GM12864 (cell line): ENCODE measurements around the gene EXOSC6.
"Not testable (repeated sequence)": the region's sequence is repeated elsewhere in the genome, so short reads cannot be mapped to it uniquely, and the experiment has no call there.

Experiments used
- DNase-seq: peaks from one replicate; pipeline ENCODE4 v3.0.0-alpha.2; 2011; ENCODE audit warnings: low read depth
- H3K4me3 ChIP-seq: 2 replicates; pipeline ENCODE4 v1.5.1; 2011; ENCODE audit warnings: mild to moderate bottlenecking, low read depth, low read length, control low read depth
- TF ChIP-seq, protein P1 (sequence below): IDR thresholded peaks from 2 replicates; pipeline ENCODE4 v1.5.1; 2011; ENCODE audit warnings: low read depth, mild to moderate bottlenecking, moderate library complexity, low read length, control low read depth, inconsistent platforms; ENCODE audit errors: missing control alignments

Gene EXOSC6

DNA sequence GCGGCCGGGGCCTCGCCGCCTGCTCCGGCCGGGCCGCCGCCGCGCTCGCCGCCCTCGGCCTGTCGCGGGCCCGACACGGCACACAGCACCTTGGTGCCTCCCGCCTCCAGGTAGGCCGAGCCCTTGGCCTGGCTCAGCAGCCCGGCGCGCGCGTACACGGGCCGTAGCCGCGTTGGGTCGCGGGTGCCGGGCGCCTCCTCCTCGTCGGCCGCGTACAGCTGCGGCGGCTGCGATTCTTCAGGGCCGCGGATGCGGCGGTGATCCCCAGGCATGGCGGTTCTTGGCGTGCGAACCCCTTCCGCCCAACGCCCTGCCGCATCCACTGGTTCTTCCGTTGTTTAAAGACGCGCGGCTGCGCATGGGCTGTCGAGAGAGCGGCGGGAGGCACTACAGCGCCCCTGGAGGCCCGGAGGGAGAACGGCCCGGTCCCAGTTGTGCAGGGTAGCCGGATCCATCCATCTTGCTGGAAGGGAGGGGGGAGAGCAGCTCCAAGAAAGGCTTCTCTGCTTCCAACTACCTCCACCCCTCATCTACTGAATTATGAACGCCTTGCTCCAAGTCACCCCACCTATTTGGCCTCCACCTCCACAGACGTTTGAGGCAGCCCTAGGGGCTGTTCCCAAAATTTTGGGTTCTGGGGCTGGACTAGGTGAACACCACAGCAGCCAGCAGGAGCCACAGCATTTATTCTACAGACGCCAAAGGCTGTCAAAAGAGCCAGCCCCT, at the start of gene EXOSC6:
EXOSC6 (minus strand) TSS at position 312 of the 726 bp plus-strand sequence; CDS start at position 272, 40 bp downstream.
- peak within 1 kb of the TSS; percentile 88 for H3K4me3 ChIP-seq
- peak; percentile 79 for DNase-seq
- TF ChIP-seq, protein P1, sequence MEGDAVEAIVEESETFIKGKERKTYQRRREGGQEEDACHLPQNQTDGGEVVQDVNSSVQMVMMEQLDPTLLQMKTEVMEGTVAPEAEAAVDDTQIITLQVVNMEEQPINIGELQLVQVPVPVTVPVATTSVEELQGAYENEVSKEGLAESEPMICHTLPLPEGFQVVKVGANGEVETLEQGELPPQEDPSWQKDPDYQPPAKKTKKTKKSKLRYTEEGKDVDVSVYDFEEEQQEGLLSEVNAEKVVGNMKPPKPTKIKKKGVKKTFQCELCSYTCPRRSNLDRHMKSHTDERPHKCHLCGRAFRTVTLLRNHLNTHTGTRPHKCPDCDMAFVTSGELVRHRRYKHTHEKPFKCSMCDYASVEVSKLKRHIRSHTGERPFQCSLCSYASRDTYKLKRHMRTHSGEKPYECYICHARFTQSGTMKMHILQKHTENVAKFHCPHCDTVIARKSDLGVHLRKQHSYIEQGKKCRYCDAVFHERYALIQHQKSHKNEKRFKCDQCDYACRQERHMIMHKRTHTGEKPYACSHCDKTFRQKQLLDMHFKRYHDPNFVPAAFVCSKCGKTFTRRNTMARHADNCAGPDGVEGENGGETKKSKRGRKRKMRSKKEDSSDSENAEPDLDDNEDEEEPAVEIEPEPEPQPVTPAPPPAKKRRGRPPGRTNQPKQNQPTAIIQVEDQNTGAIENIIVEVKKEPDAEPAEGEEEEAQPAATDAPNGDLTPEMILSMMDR: peak; percentile 96

DNA sequence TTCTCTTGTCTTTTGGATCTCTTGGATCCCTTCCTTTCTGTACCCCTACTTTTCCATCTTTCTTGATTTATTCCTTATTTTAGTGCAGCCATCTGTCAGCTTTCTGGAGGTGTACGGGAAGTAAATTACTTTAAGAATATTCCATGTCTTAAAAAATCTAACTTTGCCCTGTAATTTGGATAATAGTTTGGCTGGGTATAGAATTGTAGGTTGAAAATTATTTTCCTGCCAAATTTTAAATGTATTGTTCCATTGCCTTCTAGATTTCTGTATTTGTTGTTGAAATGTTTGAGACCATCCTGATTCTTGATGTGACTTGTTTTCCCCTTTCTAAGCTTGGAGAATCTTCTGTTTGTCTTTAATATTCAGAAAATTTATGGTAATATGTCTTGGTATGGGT, 49.4 kb upstream of the EXOSC6 start:
- no peak overlapping the region for H3K4me3 ChIP-seq
- TF ChIP-seq, protein P1: no peak
- DNase-seq: no peak

DNA sequence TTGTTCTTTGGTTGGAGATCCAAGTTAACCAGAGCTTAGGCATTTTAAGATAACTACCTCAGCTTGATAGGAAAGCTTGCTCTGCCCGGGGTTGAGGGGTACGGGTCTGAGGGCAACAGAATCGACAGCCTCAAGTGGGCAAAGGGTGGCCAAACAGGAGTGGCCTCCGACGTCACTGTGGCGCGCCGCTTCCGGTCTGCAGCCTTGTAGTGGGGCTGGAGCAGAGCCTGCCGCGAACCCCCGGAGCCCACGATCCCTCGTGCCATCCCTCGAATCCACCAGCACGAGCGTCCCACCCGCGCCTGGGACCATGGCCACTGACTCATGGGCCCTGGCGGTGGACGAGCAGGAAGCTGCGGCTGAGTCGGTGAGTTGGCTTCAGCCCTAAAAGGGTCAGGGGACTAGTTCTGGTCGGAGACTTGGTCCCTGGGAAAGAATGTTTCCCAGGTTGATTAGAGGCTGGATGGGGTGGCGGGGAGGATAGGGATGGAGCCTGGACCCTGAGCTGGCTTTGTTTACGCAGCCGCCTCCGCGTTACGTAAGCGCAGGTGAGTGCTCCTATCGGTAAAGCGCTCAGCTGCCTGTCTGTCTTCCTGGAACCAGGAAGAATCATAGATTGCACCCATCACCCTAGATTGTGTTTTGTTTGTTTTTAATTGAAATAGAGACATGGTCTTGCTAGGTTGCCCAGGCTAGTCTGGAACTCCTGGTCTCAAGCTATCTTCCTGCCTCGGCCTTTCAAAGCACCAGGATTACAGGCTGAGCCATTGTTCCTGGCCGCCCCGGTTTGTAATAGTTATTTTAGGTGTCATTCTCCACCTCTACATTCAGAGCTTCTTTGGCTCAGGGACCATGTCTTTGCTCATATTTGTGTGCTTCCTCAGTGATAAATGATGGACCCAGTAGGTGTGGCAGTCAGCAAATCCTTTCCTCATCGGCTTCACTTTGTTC, 47.5 kb upstream of the EXOSC6 start, which contains the start of gene DDX19B:
DDX19B (plus strand) TSS at position 199 of the 951 bp plus-strand sequence; CDS start at position 311, 112 bp downstream.
- H3K4me3 ChIP-seq: peak within 1 kb of the TSS; percentile 90
- TF ChIP-seq, protein P1: peak; percentile 3
- no peak for DNase-seq

DNA sequence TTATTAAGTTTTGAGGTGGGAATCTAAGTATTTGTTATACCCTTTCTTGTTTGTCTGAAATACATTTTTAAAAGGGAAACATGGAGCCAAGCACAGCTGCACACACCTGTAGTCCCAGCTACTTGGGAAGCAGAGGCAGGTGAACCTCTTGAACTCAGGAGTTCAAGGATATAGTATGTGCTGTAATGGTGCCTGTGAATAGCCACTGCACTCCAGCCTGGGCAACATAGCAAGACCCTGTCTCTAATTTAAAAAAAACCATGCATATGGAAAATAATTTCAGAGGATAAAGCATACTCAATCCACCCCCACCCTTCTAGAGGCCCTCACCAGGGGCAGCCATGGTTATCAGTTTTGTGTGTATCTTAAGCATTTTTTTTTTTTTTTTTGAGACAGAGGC, 43.9 kb upstream of the EXOSC6 start:
- DNase-seq: no peak
- TF ChIP-seq, protein P1: no peak

DNA sequence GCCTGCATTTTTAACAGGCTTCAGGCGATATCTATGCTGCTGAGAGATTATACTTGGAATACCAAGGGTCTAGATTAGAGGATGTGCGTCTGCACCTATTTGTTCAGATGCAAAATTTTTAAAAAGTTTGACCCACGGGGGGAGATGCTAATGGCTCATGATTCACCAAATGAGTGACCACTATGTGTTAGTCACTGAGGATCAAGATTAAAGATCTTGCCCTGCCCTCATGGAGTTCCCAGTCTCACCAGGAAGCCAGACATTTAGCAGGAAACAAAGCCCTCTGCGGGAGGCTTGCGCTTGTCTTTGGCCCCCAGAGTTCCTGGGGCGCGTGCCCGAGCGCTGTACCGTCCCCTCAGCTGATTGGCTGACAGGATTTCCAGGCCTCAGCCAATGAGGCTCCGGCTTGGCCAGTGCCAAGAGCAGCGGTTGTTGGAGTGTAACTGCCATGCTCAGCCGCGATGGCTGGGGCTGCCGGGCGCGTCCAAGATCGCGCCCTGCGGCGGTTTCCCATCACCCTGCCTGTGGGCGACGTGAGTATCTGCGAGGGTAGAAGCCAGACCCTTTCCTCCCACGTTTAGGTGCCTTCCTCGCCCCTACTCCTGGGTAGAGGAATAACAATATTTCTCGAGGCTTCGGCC, 42.8 kb upstream of the EXOSC6 start:
- TF ChIP-seq, protein P1: no peak
- no peak for DNase-seq
- H3K4me3 ChIP-seq: no peak overlapping the region

More for the DNA sequence above, 43.9 kb upstream of the EXOSC6 start:
- H3K4me3 ChIP-seq: no peak overlapping the region

DNA sequence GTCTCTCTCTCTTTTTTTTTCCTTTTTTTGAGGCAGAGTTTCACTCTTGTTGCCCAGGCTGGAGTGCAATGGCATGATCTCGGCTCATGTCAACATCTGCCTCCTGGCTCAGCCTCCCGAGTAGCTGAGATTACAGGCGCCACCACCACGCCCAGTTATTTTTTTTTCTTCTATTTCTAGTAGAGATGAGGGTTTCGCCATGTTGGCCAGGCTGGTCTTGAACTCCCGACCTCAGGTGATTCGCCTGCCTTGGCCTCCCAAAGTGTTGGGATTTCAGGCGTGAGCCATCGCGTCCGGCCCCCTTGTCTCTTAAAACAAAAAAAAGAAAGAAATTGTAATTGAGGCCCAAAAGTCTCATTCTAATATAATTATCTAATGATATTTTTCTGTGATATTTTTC, 40.4 kb upstream of the EXOSC6 start:
- DNase-seq, H3K4me3 ChIP-seq: not testable (repeated sequence)

DNA sequence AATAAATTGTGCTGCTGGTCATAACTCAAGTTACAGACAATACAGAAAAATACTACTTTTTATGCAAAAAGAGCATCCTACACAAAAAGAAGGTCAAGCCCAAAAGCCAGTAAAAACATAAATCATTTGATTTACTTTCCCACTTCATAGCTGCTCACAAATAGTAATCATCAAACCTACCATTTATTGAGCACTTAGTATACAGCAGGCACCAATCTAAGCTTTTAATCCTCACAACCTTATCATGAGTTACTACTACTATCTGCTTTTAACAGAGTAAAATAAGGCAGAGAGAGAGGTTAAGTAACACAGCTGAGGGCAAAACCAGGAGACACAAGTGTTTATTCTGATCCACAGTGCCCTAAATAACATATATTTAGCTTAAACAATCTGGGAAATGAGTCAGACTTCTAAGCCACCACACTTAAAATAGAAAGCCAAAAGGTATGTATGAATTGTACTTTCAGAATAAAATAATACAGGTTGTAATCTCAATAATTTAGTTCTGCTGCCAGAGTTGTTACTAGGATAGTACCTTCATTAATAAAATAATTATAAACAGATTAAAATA, 39.3 kb upstream of the EXOSC6 start:
- no peak overlapping the region for H3K4me3 ChIP-seq
- TF ChIP-seq, protein P1: no peak
- no peak for DNase-seq
